ENCODE data around the gene DUSP14.

DNA sequence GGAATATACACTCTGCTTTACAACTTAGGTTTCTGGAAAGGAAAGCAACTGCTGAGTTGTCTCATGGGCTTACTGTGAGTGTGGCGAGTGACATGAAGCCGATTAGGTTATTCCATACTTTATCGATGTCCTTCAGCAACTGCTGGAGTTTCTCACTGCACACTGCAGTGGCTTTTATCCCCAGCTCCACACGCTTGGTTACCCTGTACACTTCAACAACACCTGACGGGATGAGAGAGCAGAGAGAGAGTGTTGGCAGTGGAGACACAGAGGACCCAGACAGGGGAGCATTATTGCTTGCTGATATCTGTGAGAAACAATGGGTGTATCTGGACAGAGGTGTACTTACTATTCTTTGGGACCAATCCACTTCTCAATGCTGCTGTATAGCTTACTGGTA lies 46.2 kb downstream of the DUSP14 start:
- TF ChIP-seq, protein P1, sequence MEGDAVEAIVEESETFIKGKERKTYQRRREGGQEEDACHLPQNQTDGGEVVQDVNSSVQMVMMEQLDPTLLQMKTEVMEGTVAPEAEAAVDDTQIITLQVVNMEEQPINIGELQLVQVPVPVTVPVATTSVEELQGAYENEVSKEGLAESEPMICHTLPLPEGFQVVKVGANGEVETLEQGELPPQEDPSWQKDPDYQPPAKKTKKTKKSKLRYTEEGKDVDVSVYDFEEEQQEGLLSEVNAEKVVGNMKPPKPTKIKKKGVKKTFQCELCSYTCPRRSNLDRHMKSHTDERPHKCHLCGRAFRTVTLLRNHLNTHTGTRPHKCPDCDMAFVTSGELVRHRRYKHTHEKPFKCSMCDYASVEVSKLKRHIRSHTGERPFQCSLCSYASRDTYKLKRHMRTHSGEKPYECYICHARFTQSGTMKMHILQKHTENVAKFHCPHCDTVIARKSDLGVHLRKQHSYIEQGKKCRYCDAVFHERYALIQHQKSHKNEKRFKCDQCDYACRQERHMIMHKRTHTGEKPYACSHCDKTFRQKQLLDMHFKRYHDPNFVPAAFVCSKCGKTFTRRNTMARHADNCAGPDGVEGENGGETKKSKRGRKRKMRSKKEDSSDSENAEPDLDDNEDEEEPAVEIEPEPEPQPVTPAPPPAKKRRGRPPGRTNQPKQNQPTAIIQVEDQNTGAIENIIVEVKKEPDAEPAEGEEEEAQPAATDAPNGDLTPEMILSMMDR (IDR thresholded peaks at IDR 0.05) = no peak
- TF ChIP-seq POLR2A (IDR thresholded peaks at IDR 0.05) = no peak
